Sigmoid colon (tissue), 7 donors: ENCODE measurements around the gene PXT1. TPM values are rescaled to one million over a fixed set of nuclear protein-coding genes. Genes with fewer than 3 reads are reported as not detected.
"Not testable (repeated sequence)": the region's sequence is repeated elsewhere in the genome, so short reads cannot be mapped to it uniquely, and the experiment has no call there.

Source experiments
- DNase-seq: peaks from one replicate; pipeline ENCODE4 v3.0.0-alpha.2; 2019
- H3K27ac ChIP-seq, 4 donors: fragments of 200-600 bp; sonication (generic); one replicate each; pipeline ENCODE4 v1.5.1; 2016 to 2019; ENCODE audit warnings: mild to moderate bottlenecking in 1 of 4
- H3K27me3 ChIP-seq, 3 donors: fragments of 200-600 bp; sonication (generic); one replicate each; pipeline ENCODE4 v1.5.1; 2019; ENCODE audit warnings: mild to moderate bottlenecking in 1 of 3
- H3K36me3 ChIP-seq, 4 donors: fragments of 200-600 bp; sonication (generic); one replicate each; pipeline ENCODE4 v1.5.1; 2016 to 2019
- H3K4me1 ChIP-seq, 4 donors: fragments of 200-600 bp; sonication (generic); one replicate each; pipeline ENCODE4 v1.5.1; 2017 to 2019
- H3K4me3 ChIP-seq, 4 donors: fragments of 200-600 bp; sonication (generic); one replicate each; pipeline ENCODE4 v1.5.1; 2017 to 2019; ENCODE audit warnings: mild to moderate bottlenecking in 2 of 4, moderate library complexity in 1 of 4
- H3K9me3 ChIP-seq, 4 donors: fragments of 200-600 bp in 3 of 4; sonication (generic) in 3 of 4; one replicate each; pipeline versions ENCODE4 v1.5.1 to v1.6.1; 2013 to 2019
- EP300 ChIP-seq, 4 donors: sonication (generic); formaldehyde crosslinking; IDR thresholded peaks; one replicate each; pipeline ENCODE4 v1.6.1; 2017; ENCODE audit warnings: antibody characterized with exemption in 4 of 4
- POLR2A ChIP-seq, 2 donors: fragments of 450-650 bp; IDR thresholded peaks; one replicate each; pipeline ENCODE4 v1.6.1; 2016; ENCODE audit warnings: antibody characterized with exemption in 2 of 2, mild to moderate bottlenecking in 2 of 2, moderate library complexity in 2 of 2
- POLR2AphosphoS5 ChIP-seq, 4 donors: sonication (generic); formaldehyde crosslinking; IDR thresholded peaks; one replicate each; pipeline ENCODE4 v1.6.1; 2017; ENCODE audit warnings: antibody characterized with exemption in 4 of 4
- WGBS, 2 donors: extraction: QIAGEN DNeasy Blood & Tissue Kit; methylation state at CpG; one replicate each; pipeline ENCODE4 v1.1.7; 2013; 5-methylcytosine and 5-hydroxymethylcytosine counted together
- intact Hi-C: fragments of 100-400 bp; cut with DNase I; formaldehyde crosslinking; loops from one replicate; pipeline ENCODE4 v1.15.1; 2023
- polyA plus RNA-seq, 3 donors: library from polyadenylated mRNA; stranded (reverse); fragments of 200-250 nt; gene quantifications; one replicate each; pipeline ENCODE4 v1.2.3, GENCODE V29; 2013
- total RNA-seq, 4 donors: library from RNA; depleted of rRNA; stranded (reverse); fragments of >200 nt; gene quantifications; one replicate each; pipeline ENCODE4 v1.1.0, GENCODE V29; 2016
- TF ChIP-seq, protein P1 (sequence below), 4 experiments: fragments of 450-650 bp in 3 of 4; fragments of 200-600 bp in 1 of 4; IDR thresholded peaks; one replicate each; pipeline ENCODE4 v1.5.1; 2016 to 2019; ENCODE audit warnings: antibody characterized with exemption in 4 of 4, mild to moderate bottlenecking in 3 of 4, moderate library complexity in 2 of 4
- donor health status: healthy with polysubstance abuse.
- donor health status: Bipolar disorder and iron deficiency.
- donor health status: healthy.

The PXT1 gene
- total and polyA plus RNA-seq, 7 donors: not detected

- Histone ChIP-seq H3K4me3 (no peak overlapping the region), H3K27ac (no peak overlapping the region), H3K36me3 (no peaks in the 10 kb centered on the region), H3K27me3 (no peaks in the 10 kb centered on the region), H3K4me1 (peaks cover 0 to 8% (median 6%) of the 10 kb centered on the region in 4 donors), H3K9me3 (no peaks in the 10 kb centered on the region)
- intact Hi-C loops: loop anchor here (5.0 kb wide), 1 partner anchor 243 kb away; no protein-coding TSS in a partner anchor
- no peak for DNase-seq
- TF ChIP-seq POLR2AphosphoS5 (IDR thresholded peaks at IDR 0.05): no peak
- no peak for TF ChIP-seq POLR2A (IDR thresholded peaks at IDR 0.05)
- no peak for TF ChIP-seq EP300 (IDR thresholded peaks at IDR 0.05)
- TF ChIP-seq, protein P1, sequence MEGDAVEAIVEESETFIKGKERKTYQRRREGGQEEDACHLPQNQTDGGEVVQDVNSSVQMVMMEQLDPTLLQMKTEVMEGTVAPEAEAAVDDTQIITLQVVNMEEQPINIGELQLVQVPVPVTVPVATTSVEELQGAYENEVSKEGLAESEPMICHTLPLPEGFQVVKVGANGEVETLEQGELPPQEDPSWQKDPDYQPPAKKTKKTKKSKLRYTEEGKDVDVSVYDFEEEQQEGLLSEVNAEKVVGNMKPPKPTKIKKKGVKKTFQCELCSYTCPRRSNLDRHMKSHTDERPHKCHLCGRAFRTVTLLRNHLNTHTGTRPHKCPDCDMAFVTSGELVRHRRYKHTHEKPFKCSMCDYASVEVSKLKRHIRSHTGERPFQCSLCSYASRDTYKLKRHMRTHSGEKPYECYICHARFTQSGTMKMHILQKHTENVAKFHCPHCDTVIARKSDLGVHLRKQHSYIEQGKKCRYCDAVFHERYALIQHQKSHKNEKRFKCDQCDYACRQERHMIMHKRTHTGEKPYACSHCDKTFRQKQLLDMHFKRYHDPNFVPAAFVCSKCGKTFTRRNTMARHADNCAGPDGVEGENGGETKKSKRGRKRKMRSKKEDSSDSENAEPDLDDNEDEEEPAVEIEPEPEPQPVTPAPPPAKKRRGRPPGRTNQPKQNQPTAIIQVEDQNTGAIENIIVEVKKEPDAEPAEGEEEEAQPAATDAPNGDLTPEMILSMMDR (IDR thresholded peaks at IDR 0.05): no peak
- 77% methylated on average over 18 to 19 of the region's 19 CpGs for WGBS, 2 donors
These were observed 77.8 kb downstream of the PXT1 start for GRCh38 chr6:36364669-36365479.

DNA sequence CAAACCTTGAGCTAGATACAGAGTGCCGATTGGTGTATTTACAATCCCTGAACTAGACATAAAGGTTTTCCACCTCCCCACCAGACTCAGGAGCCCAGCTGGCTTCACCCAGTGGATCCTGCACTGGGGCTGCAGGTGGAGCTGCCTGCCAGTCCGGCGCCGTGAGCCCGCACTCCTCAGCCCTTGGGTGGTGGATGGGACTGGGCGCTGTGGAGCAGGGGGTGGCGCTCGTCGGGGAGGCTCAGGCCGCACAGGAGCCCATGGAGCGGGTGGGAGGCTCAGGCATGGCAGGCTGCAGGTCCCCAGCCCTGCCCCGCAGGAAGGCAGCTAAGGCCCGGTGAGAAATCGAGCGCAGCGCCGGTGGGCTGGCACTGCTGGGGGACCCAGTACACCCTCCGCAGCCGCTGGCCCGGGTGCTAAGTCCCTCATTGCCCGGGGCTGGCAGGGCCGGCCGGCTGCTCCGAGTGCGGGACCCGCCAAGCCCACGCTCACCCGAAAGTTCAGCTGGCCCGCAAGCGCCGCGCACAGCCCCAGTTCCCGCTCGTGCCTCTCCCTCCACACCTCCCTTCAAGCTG, 78.5 kb downstream of the PXT1 start:
- not testable (repeated sequence) for H3K9me3 ChIP-seq, H3K4me3 ChIP-seq, H3K4me1 ChIP-seq, H3K27me3 ChIP-seq, H3K27ac ChIP-seq, DNase-seq, H3K36me3 ChIP-seq
- WGBS, 2 donors: 97 to 99% methylated on average over 34 of the region's 34 CpGs
- intact Hi-C loops: loop anchor here (5.0 kb wide), 1 partner anchor 242 kb away; no protein-coding TSS in a partner anchor

GRCh38 chr6:36363371-36363752, 79.3 kb downstream of the PXT1 start:
- H3K27ac ChIP-seq, H3K27me3 ChIP-seq, DNase-seq, H3K4me3 ChIP-seq, H3K36me3 ChIP-seq, H3K9me3 ChIP-seq: not testable (repeated sequence)
- 90 to 92% methylated on average over 13 of the region's 13 CpGs for WGBS, 2 donors
- intact Hi-C loops: loop anchor here (5.0 kb wide), 1 partner anchor 241 kb away; no protein-coding TSS in a partner anchor
- H3K4me1 ChIP-seq: peaks cover 0 to 14% (median 13%) of the 10 kb centered on the region in 4 donors

GRCh38 chr6:36362551-36363370, 79.9 kb downstream of the PXT1 start:
- H3K36me3 ChIP-seq: no peaks in the 10 kb centered on the region
- no peaks in the 10 kb centered on the region for H3K9me3 ChIP-seq
- peaks cover 0 to 17% (median 13%) of the 10 kb centered on the region in 4 donors for H3K4me1 ChIP-seq
- intact Hi-C loops: loop anchor here (5.0 kb wide), 1 partner anchor 240 kb away; no protein-coding TSS in a partner anchor
- DNase-seq: no peak
- 90% methylated on average over 25 of the region's 25 CpGs for WGBS, 2 donors
- H3K27me3 ChIP-seq: no peaks in the 10 kb centered on the region
- no peak for TF ChIP-seq POLR2AphosphoS5 (IDR thresholded peaks at IDR 0.05)
- no peak for TF ChIP-seq EP300 (IDR thresholded peaks at IDR 0.05)
- no peak for TF ChIP-seq POLR2A (IDR thresholded peaks at IDR 0.05)
- TF ChIP-seq, protein P1 (IDR thresholded peaks at IDR 0.05): no peak
- no peak overlapping the region for H3K27ac ChIP-seq
- no peak overlapping the region for H3K4me3 ChIP-seq

- Histone ChIP-seq H3K9me3 (no peaks in the 10 kb centered on the region), H3K27ac (no peak overlapping the region), H3K36me3 (no peaks in the 10 kb centered on the region), H3K4me1 (peaks cover 0 to 17% (median 13%) of the 10 kb centered on the region in 4 donors), H3K4me3 (no peak overlapping the region), H3K27me3 (no peaks in the 10 kb centered on the region)
- intact Hi-C loops: loop anchor here (2.0 to 5.0 kb wide), 3 partner anchors 18 to 239 kb away; no protein-coding TSS in a partner anchor
- no peak for TF ChIP-seq EP300 (IDR thresholded peaks at IDR 0.05)
- no peak for TF ChIP-seq POLR2A (IDR thresholded peaks at IDR 0.05)
- TF ChIP-seq POLR2AphosphoS5 (IDR thresholded peaks at IDR 0.05): no peak
- TF ChIP-seq, protein P1 (IDR thresholded peaks at IDR 0.05): no peak
- WGBS, 2 donors: 89 to 91% methylated on average over 11 of the region's 11 CpGs
- DNase-seq: no peak
These were observed 81.6 kb downstream of the PXT1 start for GRCh38 chr6:36361071-36361470.
